Measurements from ENCODE around the gene FDCSP.
A peak's percentile ranks its signal among the peaks of the same experiment; 100 is the strongest.
"Not testable (repeated sequence)": the region's sequence is repeated elsewhere in the genome, so short reads cannot be mapped to it uniquely, and the experiment has no call there.

FDCSP gene

GRCh38 chr4:70239884-70240591, 14.1 kb downstream of the FDCSP start:
- no peak for DNase-seq (ENCODE audit: low spot score)

- not testable (repeated sequence) for DNase-seq (ENCODE audit: low spot score)
Observed at GRCh38 chr4:70242297-70242696, 16.4 kb downstream of the FDCSP start, which contains the start of gene CSN3. Gene CSN3 (plus strand): TSS chr4:70242597. CDS start chr4:70244820, 2,223 bp downstream.

GRCh38 chr4:70243091-70243490, 17.2 kb downstream of the FDCSP start:
- no peak for DNase-seq (ENCODE audit: low spot score)

GRCh38 chr4:70251250-70251944, 25.5 kb downstream of the FDCSP start:
- no peak for DNase-seq (ENCODE audit: low spot score)

- no peak for DNase-seq (ENCODE audit: low spot score)
Observed at GRCh38 chr4:70251945-70252277, 26.0 kb downstream of the FDCSP start.

- DNase-seq (ENCODE audit: low spot score) = peak; percentile 4
Observed at GRCh38 chr4:70269674-70270073, 43.8 kb downstream of the FDCSP start.

GRCh38 chr4:70277121-70277520, 51.2 kb downstream of the FDCSP start:
- no peak for DNase-seq (ENCODE audit: low spot score)

- DNase-seq (ENCODE audit: low spot score) = no peak
Observed at GRCh38 chr4:70280567-70280966, 54.6 kb downstream of the FDCSP start.

Measured in SW480 (cell line).